ENCODE measurements around the gene TGFBR3.
"Not testable (repeated sequence)": the region's sequence is repeated elsewhere in the genome, so short reads cannot be mapped to it uniquely, and the experiment has no call there.

TGFBR3 gene

GRCh38 chr1:91666651-91667050, 219.3 kb downstream of the TGFBR3 start:
- not testable (repeated sequence) for H3K14ac ChIP-seq (ENCODE audit: low read length); H3K23ac ChIP-seq (ENCODE audit: low read depth, low read length, poor library complexity); H2BK5ac ChIP-seq (ENCODE audit: low read length); H4K91ac ChIP-seq (ENCODE audit: low read depth, low read length, poor library complexity); DNase-seq (ENCODE audit: low spot score); H4K8ac ChIP-seq (ENCODE audit: low read depth, low read length); H2BK12ac ChIP-seq (ENCODE audit: low read length); H3K4me1 ChIP-seq (ENCODE audit: control insufficient read depth in 2 of 2, insufficient read depth in 1 of 2, low read depth in 1 of 2, low read length in 2 of 2); H3K27ac ChIP-seq (replicated peaks; ENCODE audit: low read length); H3K4me2 ChIP-seq (ENCODE audit: insufficient read depth, low read length, poor library complexity, severe bottlenecking); H3K18ac ChIP-seq (ENCODE audit: low read length); H3K9ac ChIP-seq (ENCODE audit: low read depth, low read length, poor library complexity); H3K9me3 ChIP-seq (replicated peaks in 1 of 2; ENCODE audit: control insufficient read depth in 2 of 2, insufficient read depth in 1 of 2, low read depth in 1 of 2, low read length in 2 of 2); H2AK5ac ChIP-seq (ENCODE audit: low read depth, low read length); H2AFZ ChIP-seq (ENCODE audit: low read length); H2BK120ac ChIP-seq (ENCODE audit: low read depth, low read length); H2BK15ac ChIP-seq (ENCODE audit: low read length); H3K4me3 ChIP-seq (ENCODE audit: low read length in 2 of 2); H3K4ac ChIP-seq (ENCODE audit: low read length); H3K79me1 ChIP-seq (ENCODE audit: low read depth, low read length); H3K36me3 ChIP-seq (replicated peaks in 1 of 2; ENCODE audit: control insufficient read depth in 2 of 2, insufficient read depth in 2 of 2, low read length in 2 of 2); H3K27me3 ChIP-seq (ENCODE audit: control insufficient read depth in 3 of 3, insufficient read depth in 3 of 3, low read depth in 1 of 3, low read length in 3 of 3)
- no CpG with 5 or more reads among the region's 5 CpGs for WGBS, 2 donors (ENCODE audit: extremely low coverage in 2 of 2, insufficient read length in 2 of 2, insufficient replicate concordance in 1 of 2)

GRCh38 chr1:91661121-91661520, 224.8 kb downstream of the TGFBR3 start:
- H3K18ac ChIP-seq (ENCODE audit: low read length), result no peak overlapping the region
- H3K79me1 ChIP-seq (ENCODE audit: low read depth, low read length), result no peaks in the 10 kb centered on the region
- no peak overlapping the region for H3K4me3 ChIP-seq (ENCODE audit: low read length in 2 of 2)
- H3K4ac ChIP-seq (ENCODE audit: low read length), result no peak overlapping the region
- DNase-seq (ENCODE audit: low spot score), result no peak
- no peak overlapping the region for H3K23ac ChIP-seq (ENCODE audit: low read depth, low read length, poor library complexity)
- no peak overlapping the region for H2AFZ ChIP-seq (ENCODE audit: low read length)
- no peak overlapping the region for H2BK12ac ChIP-seq (ENCODE audit: low read length)
- no peaks in the 10 kb centered on the region for H3K4me1 ChIP-seq (ENCODE audit: control insufficient read depth in 2 of 2, insufficient read depth in 1 of 2, low read depth in 1 of 2, low read length in 2 of 2)
- peaks cover 0 to 4% (median 0%) of the 10 kb centered on the region in 3 experiments for H3K27me3 ChIP-seq (ENCODE audit: control insufficient read depth in 3 of 3, insufficient read depth in 3 of 3, low read depth in 1 of 3, low read length in 3 of 3)
- H4K8ac ChIP-seq (ENCODE audit: low read depth, low read length), result no peak overlapping the region
- H2AK5ac ChIP-seq (ENCODE audit: low read depth, low read length), result no peak overlapping the region
- H3K14ac ChIP-seq (ENCODE audit: low read length), result no peak overlapping the region
- no peak overlapping the region for H2BK120ac ChIP-seq (ENCODE audit: low read depth, low read length)
- no peak overlapping the region for H3K27ac ChIP-seq (replicated peaks; ENCODE audit: low read length)
- H3K4me2 ChIP-seq (ENCODE audit: insufficient read depth, low read length, poor library complexity, severe bottlenecking), result no peak overlapping the region
- no peak overlapping the region for H2BK15ac ChIP-seq (ENCODE audit: low read length)
- H3K36me3 ChIP-seq (replicated peaks in 1 of 2; ENCODE audit: control insufficient read depth in 2 of 2, insufficient read depth in 2 of 2, low read length in 2 of 2), result peaks cover 0 to 2% of the 10 kb centered on the region in 2 donors
- no peak overlapping the region for H2BK5ac ChIP-seq (ENCODE audit: low read length)
- no peak overlapping the region for H3K9ac ChIP-seq (ENCODE audit: low read depth, low read length, poor library complexity)
- no peak overlapping the region for H4K91ac ChIP-seq (ENCODE audit: low read depth, low read length, poor library complexity)
- peaks cover 0 to 16% of the 10 kb centered on the region in 2 donors for H3K9me3 ChIP-seq (replicated peaks in 1 of 2; ENCODE audit: control insufficient read depth in 2 of 2, insufficient read depth in 1 of 2, low read depth in 1 of 2, low read length in 2 of 2)

GRCh38 chr1:91660708-91661107, 225.2 kb downstream of the TGFBR3 start:
- Histone ChIP-seq H3K27ac (replicated peaks; ENCODE audit: low read length) (no peak overlapping the region), H2BK15ac (ENCODE audit: low read length) (no peak overlapping the region), H3K14ac (ENCODE audit: low read length) (no peak overlapping the region), H3K9ac (ENCODE audit: low read depth, low read length, poor library complexity) (no peak overlapping the region), H3K4me3 (ENCODE audit: low read length in 2 of 2) (no peak overlapping the region), H3K79me1 (ENCODE audit: low read depth, low read length) (no peaks in the 10 kb centered on the region), H4K91ac (ENCODE audit: low read depth, low read length, poor library complexity) (no peak overlapping the region), H2BK120ac (ENCODE audit: low read depth, low read length) (no peak overlapping the region), H3K4me2 (ENCODE audit: insufficient read depth, low read length, poor library complexity, severe bottlenecking) (no peak overlapping the region), H2AK5ac (ENCODE audit: low read depth, low read length) (no peak overlapping the region), H3K4ac (ENCODE audit: low read length) (no peak overlapping the region), H4K8ac (ENCODE audit: low read depth, low read length) (no peak overlapping the region), H2BK12ac (ENCODE audit: low read length) (no peak overlapping the region), H3K23ac (ENCODE audit: low read depth, low read length, poor library complexity) (no peak overlapping the region), H3K4me1 (ENCODE audit: control insufficient read depth in 2 of 2, insufficient read depth in 1 of 2, low read depth in 1 of 2, low read length in 2 of 2) (no peaks in the 10 kb centered on the region), H3K27me3 (ENCODE audit: control insufficient read depth in 3 of 3, insufficient read depth in 3 of 3, low read depth in 1 of 3, low read length in 3 of 3) (peaks cover 0 to 4% (median 0%) of the 10 kb centered on the region in 3 experiments), H3K36me3 (replicated peaks in 1 of 2; ENCODE audit: control insufficient read depth in 2 of 2, insufficient read depth in 2 of 2, low read length in 2 of 2) (peaks cover 0 to 2% of the 10 kb centered on the region in 2 donors), H3K9me3 (replicated peaks in 1 of 2; ENCODE audit: control insufficient read depth in 2 of 2, insufficient read depth in 1 of 2, low read depth in 1 of 2, low read length in 2 of 2) (peaks cover 0 to 20% of the 10 kb centered on the region in 2 donors), H2BK5ac (ENCODE audit: low read length) (no peak overlapping the region), H3K18ac (ENCODE audit: low read length) (no peak overlapping the region), H2AFZ (ENCODE audit: low read length) (no peak overlapping the region)
- DNase-seq (ENCODE audit: low spot score), result no peak

GRCh38 chr1:91655912-91656449, 230.0 kb downstream of the TGFBR3 start:
- Histone ChIP-seq H2AFZ (ENCODE audit: low read length) (no peak overlapping the region), H3K9me3 (replicated peaks in 1 of 2; ENCODE audit: control insufficient read depth in 2 of 2, insufficient read depth in 1 of 2, low read depth in 1 of 2, low read length in 2 of 2) (peaks cover 0 to 20% of the 10 kb centered on the region in 2 donors), H2BK120ac (ENCODE audit: low read depth, low read length) (no peak overlapping the region), H3K23ac (ENCODE audit: low read depth, low read length, poor library complexity) (no peak overlapping the region), H2BK12ac (ENCODE audit: low read length) (no peak overlapping the region), H3K14ac (ENCODE audit: low read length) (no peak overlapping the region), H3K36me3 (replicated peaks in 1 of 2; ENCODE audit: control insufficient read depth in 2 of 2, insufficient read depth in 2 of 2, low read length in 2 of 2) (no peaks in the 10 kb centered on the region), H3K79me1 (ENCODE audit: low read depth, low read length) (no peaks in the 10 kb centered on the region), H3K4me2 (ENCODE audit: insufficient read depth, low read length, poor library complexity, severe bottlenecking) (no peak overlapping the region), H3K4me1 (ENCODE audit: control insufficient read depth in 2 of 2, insufficient read depth in 1 of 2, low read depth in 1 of 2, low read length in 2 of 2) (peaks cover 0 to 3% of the 10 kb centered on the region in 2 donors), H2BK5ac (ENCODE audit: low read length) (no peak overlapping the region), H3K18ac (ENCODE audit: low read length) (no peak overlapping the region), H3K27me3 (ENCODE audit: control insufficient read depth in 3 of 3, insufficient read depth in 3 of 3, low read depth in 1 of 3, low read length in 3 of 3) (peaks cover 0 to 5% (median 0%) of the 10 kb centered on the region in 3 experiments), H3K27ac (replicated peaks; ENCODE audit: low read length) (no peak overlapping the region), H2BK15ac (ENCODE audit: low read length) (no peak overlapping the region), H4K8ac (ENCODE audit: low read depth, low read length) (no peak overlapping the region), H3K4me3 (ENCODE audit: low read length in 2 of 2) (no peak overlapping the region), H3K4ac (ENCODE audit: low read length) (no peak overlapping the region), H3K9ac (ENCODE audit: low read depth, low read length, poor library complexity) (no peak overlapping the region), H4K91ac (ENCODE audit: low read depth, low read length, poor library complexity) (no peak overlapping the region), H2AK5ac (ENCODE audit: low read depth, low read length) (no peak overlapping the region)
- no peak for DNase-seq (ENCODE audit: low spot score)
- WGBS, 2 donors (ENCODE audit: extremely low coverage in 2 of 2, insufficient read length in 2 of 2, insufficient replicate concordance in 1 of 2), result no CpG with 5 or more reads among the region's 5 CpGs

Measured in neuronal stem cell (in vitro differentiated cells).